Stimulated activated CD8-positive, alpha-beta memory T cell treated with anti-CD3 and anti-CD28 coated beads, Interleukin-15, amount 100 ng/mL, for 1 hour (primary cell): ENCODE measurements around the gene DGKI.
"Not testable (repeated sequence)": the region's sequence is repeated elsewhere in the genome, so short reads cannot be mapped to it uniquely, and the experiment has no call there.

Source experiments
- DNase-seq: peaks from one replicate; pipeline ENCODE4 v3.0.0-alpha.2; 2020; ENCODE audit warnings: low read depth

Gene DGKI

GRCh38 chr7:137835486-137836112, 11.2 kb downstream of the DGKI start:
- no peak for DNase-seq

- no peak for DNase-seq
Measured at GRCh38 chr7:137834552-137834951, 12.2 kb downstream of the DGKI start.

- not testable (repeated sequence) for DNase-seq
Measured at GRCh38 chr7:137832990-137833389, 13.8 kb downstream of the DGKI start.

GRCh38 chr7:137832382-137832781, 14.4 kb downstream of the DGKI start:
- no peak for DNase-seq

- not testable (repeated sequence) for DNase-seq
Measured at GRCh38 chr7:137831555-137831954, 15.2 kb downstream of the DGKI start.

GRCh38 chr7:137829337-137829992, 17.3 kb downstream of the DGKI start:
- DNase-seq: no peak

GRCh38 chr7:137828456-137828855, 18.3 kb downstream of the DGKI start:
- no peak for DNase-seq

GRCh38 chr7:137825489-137825888, 21.3 kb downstream of the DGKI start:
- DNase-seq: no peak

- no peak for DNase-seq
Measured at GRCh38 chr7:137820677-137821420, 25.9 kb downstream of the DGKI start.

GRCh38 chr7:137820156-137820555, 26.6 kb downstream of the DGKI start:
- no peak for DNase-seq

GRCh38 chr7:137818036-137818435, 28.7 kb downstream of the DGKI start:
- DNase-seq: no peak

GRCh38 chr7:137816696-137817320, 30.0 kb downstream of the DGKI start:
- no peak for DNase-seq

GRCh38 chr7:137813541-137813940, 33.2 kb downstream of the DGKI start:
- DNase-seq: no peak

- no peak for DNase-seq
Measured at GRCh38 chr7:137810248-137810647, 36.5 kb downstream of the DGKI start.

GRCh38 chr7:137804836-137805235, 41.9 kb downstream of the DGKI start:
- no peak for DNase-seq

GRCh38 chr7:137801491-137801890, 45.3 kb downstream of the DGKI start:
- no peak for DNase-seq

GRCh38 chr7:137801003-137801402, 45.8 kb downstream of the DGKI start:
- DNase-seq: no peak

- no peak for DNase-seq
Measured at GRCh38 chr7:137798073-137798763, 48.6 kb downstream of the DGKI start.

GRCh38 chr7:137795211-137795610, 51.6 kb downstream of the DGKI start:
- no peak for DNase-seq

- no peak for DNase-seq
Measured at GRCh38 chr7:137791930-137792329, 54.8 kb downstream of the DGKI start.

- DNase-seq: no peak
Measured at GRCh38 chr7:137790828-137791227, 55.9 kb downstream of the DGKI start.

- DNase-seq: no peak
Measured at GRCh38 chr7:137789215-137789882, 57.4 kb downstream of the DGKI start.
